ENCODE measurements around the gene DOCK2.
"Not testable (repeated sequence)": the region's sequence is repeated elsewhere in the genome, so short reads cannot be mapped to it uniquely, and the experiment has no call there.

Gene DOCK2

DNA sequence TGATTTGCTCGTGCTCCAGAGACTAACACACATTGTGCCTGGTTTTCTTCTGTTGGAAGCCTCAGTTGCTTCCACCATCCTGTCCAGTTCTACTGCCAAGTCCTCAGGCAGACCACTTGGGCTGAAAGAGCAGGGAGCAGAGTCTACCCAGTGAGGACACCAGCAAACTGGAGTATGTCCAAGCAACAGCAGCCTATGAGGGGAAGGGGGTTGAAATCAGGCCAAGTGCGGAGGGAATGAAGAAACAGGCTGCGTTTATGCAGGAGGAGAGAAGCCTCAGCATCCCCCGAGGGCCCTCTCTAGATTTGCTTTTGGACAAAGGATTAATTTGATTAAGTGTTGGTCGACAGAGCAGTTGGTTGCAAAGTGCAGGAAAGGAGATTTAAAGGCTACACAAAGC, 14.5 kb downstream of the DOCK2 start:
- no peak overlapping the region; the same call in 1 of the 2 replicates for H3K4me3 ChIP-seq (ENCODE audit: low read length)
- TF ChIP-seq ZNF274 (IDR thresholded peaks at IDR 0.05; ENCODE audit: low read depth, low read length) = no peak

DNA sequence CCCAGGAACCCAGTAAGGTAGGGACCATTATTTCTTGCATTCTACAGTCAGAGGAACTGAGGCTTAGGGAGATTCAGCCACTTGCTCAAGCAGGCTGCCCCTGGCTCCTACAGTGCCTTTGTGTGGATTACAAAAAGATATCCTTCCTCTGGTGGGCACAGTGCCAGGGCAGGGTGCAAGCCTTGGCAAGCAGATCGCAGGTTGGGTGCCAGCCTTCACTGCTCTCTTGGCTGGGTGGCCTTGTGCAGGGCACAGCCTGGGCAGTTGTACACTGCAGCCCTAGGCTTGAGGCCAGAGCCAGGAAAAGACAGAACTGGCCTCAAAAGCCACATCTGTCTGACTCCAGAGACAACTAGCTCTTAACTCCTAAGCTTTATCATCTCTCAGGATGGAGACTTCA, 15.0 kb downstream of the DOCK2 start:
- no peak overlapping the region for H3K4me3 ChIP-seq (ENCODE audit: low read length)
- TF ChIP-seq ZNF274 (IDR thresholded peaks at IDR 0.05; ENCODE audit: low read depth, low read length) = no peak

DNA sequence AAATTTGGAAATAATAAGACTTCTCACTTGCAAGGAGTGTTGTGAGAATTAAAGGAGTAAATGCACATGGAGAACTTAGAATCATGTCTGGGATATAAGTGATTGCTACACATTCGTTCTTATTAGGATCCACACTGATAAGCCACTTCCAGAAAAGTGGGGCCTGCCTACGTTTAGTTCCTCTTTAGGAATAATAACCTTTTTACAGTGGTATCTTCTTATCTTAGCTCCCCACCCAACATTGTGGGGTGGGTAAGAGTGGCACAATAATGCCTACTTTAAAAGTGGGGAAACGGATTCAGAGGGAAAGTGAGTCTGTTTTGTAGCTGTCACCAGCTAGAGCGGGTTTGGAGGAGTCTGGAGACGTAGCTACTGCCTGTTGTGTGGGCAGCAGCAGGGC, 16.0 kb downstream of the DOCK2 start:
- TF ChIP-seq ZNF274 (IDR thresholded peaks at IDR 0.05; ENCODE audit: low read depth, low read length) = no peak
- no peak overlapping the region for H3K4me3 ChIP-seq (ENCODE audit: low read length)

DNA sequence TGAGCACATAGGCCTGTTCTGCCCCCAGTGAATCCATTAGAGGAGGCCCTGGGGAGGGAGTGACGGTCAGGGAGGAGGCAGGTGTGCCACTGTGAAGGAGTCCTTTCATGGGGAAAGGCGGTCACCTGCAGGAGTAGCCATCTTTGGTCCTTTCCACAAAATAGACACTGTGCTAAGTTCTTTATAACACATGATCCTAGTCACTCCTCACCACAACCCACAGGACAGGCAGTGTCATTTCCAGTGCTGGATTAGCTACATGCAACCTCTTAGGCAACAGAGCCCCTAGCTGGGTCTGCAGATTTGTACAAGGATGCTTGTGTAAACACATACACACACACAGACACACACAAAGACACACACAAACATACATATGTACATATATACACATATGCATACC, 18.3 kb downstream of the DOCK2 start:
- no peak overlapping the region for H3K4me3 ChIP-seq (ENCODE audit: low read length)
- no peak for TF ChIP-seq ZNF274 (IDR thresholded peaks at IDR 0.05; ENCODE audit: low read depth, low read length)

DNA sequence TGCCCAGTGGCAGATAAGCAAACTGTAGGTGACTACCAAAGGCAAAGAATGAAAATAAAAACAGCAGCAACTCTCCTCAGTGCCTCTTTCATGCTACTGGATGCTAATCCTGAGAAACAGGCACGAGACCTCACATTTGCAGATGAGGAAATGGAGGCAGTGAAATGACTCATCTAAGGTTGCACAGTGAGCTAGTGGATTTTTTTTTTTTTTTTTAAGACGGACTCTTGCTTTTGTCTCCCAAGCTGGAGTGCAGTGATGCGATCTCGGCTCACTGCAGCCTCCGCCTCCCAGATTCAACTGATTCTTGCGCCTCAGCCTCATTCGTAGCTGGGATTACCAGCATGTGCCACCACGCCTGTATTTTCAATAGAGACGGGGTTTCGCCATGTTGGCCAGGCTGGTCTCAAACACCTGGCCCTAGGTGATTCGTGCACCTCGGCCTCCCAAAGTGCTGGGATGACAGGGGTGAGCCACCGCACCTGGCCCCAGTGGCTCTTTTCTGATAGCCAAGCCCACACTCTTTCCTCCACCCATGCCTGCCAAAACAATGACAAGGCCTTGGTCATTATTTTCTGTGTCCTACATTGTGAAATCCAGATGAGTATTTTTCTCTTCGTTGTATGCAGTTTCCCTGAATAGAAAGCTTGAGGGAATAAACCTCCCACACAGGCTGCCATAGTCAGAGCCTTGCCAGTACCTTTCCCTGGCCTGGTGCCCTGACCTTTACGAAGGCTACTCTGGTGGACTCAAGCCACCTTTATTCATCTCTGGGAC, 19.2 kb downstream of the DOCK2 start:
- no peak for TF ChIP-seq ZNF274 (IDR thresholded peaks at IDR 0.05; ENCODE audit: low read depth, low read length)
- H3K4me3 ChIP-seq (ENCODE audit: low read length) = peak overlapping the region; percentile 15; the same call in 1 of the 2 replicates

DNA sequence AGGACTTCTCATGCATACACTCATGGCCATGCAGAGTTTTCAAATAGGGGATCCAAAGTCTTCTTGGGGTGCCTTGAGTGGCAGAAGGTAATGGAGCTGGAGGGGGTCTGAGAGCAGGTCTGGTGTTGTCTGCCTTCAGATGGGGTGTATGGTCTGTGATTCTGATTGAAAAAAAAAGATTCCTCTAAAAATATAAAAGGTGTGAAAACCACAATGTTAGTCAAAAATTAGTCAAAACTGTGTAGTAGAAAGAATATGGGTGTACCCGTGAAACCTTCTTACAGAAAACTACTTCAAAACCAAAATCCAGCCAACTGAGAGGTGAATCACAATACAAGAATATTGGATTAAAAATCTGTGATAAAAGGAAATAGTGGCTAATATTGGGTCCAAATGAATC, 20.1 kb downstream of the DOCK2 start:
- no peak for TF ChIP-seq ZNF274 (IDR thresholded peaks at IDR 0.05; ENCODE audit: low read depth, low read length)
- no peak overlapping the region for H3K4me3 ChIP-seq (ENCODE audit: low read length)

DNA sequence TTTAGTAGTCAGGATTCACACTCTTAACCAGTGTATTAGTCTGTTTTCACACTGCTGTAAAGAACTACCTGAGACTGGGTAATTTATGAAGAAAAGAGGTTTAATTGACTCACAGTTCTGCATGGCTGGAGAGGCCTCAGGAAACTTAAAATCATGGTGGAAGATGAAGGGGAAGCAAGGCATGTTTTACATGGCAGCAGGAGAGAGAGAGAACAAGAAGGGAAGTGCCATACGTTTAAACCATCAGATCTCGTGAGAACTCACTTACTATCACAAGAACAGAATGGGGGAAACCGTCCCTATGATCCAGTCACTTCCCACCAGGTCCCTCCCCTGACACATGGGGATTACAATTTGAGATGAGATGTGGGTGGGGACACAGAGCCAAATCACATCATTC, 25.4 kb downstream of the DOCK2 start:
- H3K4me3 ChIP-seq (ENCODE audit: low read length) = not testable (repeated sequence)

DNA sequence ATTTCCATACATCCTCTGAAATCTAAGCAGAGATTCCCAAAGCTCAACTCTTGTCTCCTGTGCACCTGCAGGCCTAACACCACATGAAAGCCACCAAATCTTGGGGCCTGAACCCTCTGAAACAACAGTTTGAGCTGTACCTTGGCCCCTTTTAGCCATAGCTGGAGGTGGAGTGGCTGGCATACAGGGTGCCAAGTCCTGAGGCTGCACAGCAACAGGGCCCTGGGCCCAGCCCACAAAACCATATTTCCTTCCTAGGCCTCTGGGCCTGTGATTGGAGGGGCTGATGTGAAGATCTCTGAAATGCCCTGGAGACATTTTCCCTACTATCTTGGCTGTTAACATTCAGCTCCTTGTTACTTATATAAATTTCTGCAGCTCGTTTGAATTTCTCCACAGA, 26.5 kb downstream of the DOCK2 start:
- no peak overlapping the region for H3K4me3 ChIP-seq (ENCODE audit: low read length)
- no peak for TF ChIP-seq ZNF274 (IDR thresholded peaks at IDR 0.05; ENCODE audit: low read depth, low read length)

DNA sequence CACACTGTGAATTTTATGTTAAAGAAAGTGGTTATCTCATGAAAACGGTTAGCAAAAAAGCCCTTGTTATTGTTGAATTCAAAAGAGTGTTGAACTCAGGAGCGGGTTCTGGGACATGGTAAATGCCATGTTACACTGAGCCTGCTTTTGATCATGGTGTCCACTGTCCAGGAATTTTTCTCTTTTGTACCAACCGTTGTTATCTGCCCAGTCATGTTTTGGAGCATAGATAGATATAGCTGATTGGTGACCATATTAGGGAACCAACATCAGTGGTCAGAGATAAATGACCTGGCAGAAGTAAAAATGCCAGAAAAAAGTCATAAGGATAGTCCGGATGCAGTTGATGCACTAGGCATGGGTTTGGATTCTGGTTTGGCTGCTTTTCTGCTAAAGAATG, 29.3 kb downstream of the DOCK2 start:
- TF ChIP-seq ZNF274 (IDR thresholded peaks at IDR 0.05; ENCODE audit: low read depth, low read length) = no peak

DNA sequence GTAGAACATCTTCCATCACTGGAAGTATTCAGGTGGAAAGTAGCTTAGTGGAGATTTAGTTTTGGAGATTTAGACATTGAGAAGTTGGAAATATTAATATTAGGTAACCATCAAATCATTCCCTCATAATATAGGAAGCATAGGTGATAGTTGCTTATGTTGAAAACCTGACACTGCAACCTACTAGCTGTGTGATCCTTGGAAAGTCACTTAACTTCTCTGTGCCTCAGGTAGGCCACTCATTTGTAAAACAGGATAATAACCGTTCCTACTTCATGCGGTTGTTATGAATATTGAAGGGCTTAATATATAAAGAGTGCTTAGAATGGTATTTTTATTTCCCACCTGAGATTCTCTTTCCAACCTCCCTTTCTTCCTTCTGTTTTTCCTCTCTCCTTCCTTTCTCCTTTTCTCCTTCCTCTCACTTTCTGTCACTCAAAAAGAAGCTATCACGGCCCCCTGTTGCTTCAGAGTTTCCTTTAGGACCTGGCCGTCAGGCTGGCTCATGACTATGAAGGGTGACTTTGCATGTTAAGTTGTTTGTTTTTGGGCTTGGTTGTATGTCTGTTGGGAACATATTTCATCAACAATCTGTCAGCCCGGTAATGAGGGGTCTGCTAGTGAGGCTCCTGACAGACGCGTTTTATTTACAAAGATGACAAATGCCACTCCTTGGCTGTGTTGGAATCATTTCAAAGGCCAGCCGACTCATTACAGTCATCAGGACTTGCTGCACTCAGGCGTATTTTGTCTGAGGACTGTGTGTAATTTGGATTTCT, 31.0 kb downstream of the DOCK2 start:
- no peak overlapping the region for H3K4me3 ChIP-seq (ENCODE audit: low read length)
- TF ChIP-seq ZNF274 (IDR thresholded peaks at IDR 0.05; ENCODE audit: low read depth, low read length) = no peak

More for the DNA sequence above, 29.3 kb downstream of the DOCK2 start:
- H3K4me3 ChIP-seq (ENCODE audit: low read length) = no peak overlapping the region

DNA sequence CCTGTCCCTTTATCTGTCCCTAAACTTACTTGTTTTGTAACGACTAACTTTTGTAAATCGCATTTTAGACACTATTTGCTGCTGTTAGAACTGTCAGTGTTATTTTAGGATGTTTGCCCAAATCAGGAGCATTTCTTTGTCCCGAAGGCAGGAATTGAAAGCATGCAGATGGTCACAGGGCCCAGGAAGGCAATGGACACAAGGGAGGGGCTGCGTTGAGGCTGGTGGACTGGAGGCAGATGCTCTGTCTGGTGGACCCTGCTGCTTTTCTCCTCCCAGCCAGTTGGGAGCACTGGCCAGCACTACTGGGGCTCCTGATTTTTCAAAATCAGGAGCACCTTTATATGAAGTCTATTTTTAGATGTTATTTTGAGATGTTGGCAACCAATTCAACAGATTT, 31.7 kb downstream of the DOCK2 start:
- no peak overlapping the region for H3K4me3 ChIP-seq (ENCODE audit: low read length)
- no peak for TF ChIP-seq ZNF274 (IDR thresholded peaks at IDR 0.05; ENCODE audit: low read depth, low read length)

DNA sequence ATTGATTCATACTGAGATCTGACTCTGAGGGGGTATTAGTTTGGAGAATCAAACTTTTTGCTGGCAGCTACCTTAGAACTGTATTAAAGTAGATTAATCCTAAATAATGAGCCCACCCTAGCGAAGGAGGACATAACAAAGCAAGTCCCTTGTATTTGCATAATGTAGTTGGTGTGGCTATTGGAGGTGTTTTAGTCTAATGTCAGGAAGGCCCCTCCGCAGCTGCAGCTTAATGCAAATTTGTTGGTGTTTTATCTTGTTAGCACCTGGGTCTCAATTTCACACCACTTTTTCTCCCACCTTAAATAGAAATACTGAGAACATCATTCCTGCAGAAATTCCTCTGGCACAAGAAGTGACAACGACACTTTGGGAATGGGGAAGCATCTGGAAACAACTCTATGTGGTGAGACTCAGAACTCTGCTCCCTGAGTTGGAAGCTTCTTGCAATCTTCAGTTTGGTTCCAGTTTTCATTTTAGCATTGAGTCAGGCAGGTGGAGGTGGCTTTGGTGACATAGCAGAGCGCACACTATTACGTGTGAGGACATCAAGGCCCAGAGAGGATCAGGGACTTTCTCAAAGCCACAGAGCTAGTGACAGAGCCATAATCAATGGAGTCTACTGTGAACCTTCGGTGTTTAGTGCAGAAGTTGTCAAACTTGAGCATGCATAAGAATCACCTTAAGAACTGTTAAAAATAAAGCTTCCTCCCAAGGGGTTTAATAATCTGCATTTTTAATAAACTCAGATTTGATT, 33.9 kb downstream of the DOCK2 start:
- no peak for TF ChIP-seq ZNF274 (IDR thresholded peaks at IDR 0.05; ENCODE audit: low read depth, low read length)
- H3K4me3 ChIP-seq (ENCODE audit: low read length) = peak overlapping the region; percentile 17; the same call in 1 of the 2 replicates

DNA sequence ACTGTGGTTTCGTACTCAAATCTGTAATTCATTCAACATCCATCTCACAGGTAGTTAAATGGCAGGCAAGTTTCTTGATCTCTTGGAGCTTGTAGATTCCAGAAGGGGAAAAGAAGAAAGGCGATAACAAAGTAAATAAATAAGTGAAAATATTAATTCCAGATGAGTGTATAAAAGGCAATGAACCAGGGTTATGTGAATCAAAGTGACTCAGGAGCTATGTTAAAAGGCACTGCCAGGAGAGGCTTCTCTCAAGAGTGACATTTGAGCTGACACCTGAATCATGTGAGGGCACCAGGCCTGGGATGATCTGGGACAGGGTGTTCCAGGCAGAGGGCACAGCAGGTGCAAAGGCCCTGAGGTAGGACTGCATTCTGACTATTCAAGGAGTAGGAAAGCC, 45.0 kb downstream of the DOCK2 start:
- TF ChIP-seq ZNF274 (IDR thresholded peaks at IDR 0.05; ENCODE audit: low read depth, low read length) = no peak
- H3K4me3 ChIP-seq (ENCODE audit: low read length) = no peak overlapping the region

DNA sequence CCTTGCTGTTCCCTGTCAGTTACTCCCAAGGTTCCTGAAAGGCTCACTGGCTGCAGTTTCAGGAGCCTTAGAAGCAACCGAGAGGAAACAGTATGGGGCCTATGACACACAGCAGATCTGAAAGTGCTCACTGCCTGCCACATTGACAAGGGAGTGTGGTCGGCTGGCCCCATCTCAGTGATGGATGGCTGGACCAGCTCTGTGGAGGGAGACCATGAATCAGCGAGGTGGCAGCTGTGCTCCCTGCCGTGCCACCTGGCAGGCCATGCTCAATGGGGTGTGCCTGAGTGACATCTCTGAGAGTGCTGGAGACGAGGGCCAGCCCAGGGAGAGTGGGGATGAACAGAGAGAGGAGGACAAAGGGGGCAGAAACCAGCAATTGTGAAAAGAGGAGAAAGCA, 49.1 kb downstream of the DOCK2 start:
- TF ChIP-seq ZNF274 (IDR thresholded peaks at IDR 0.05; ENCODE audit: low read depth, low read length) = no peak
- H3K4me3 ChIP-seq (ENCODE audit: low read length) = no peak overlapping the region

DNA sequence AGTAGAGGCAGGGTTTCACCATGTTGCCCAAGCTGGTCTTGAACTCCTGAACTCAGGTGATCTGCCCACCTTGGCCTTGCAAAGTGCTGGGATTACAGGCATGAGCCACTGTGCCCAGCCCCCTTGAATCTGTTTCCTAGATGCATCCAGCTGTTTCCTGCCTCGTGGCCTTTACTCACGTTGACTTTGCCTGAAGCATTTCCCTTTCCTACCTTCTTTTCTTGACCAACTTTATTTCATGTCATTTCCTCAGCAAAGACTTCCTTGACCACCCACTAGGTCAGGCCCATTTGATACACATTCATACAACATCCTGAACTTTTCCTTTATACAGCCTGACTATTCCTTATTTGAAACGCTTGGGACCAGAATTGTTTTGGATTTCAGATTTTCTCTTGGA, 51.0 kb downstream of the DOCK2 start:
- no peak for TF ChIP-seq ZNF274 (IDR thresholded peaks at IDR 0.05; ENCODE audit: low read depth, low read length)
- no peak overlapping the region for H3K4me3 ChIP-seq (ENCODE audit: low read length)

Measured in GM08714 (cell line).